Osteocyte (in vitro differentiated cells): ENCODE data around the gene COMTD1. TPM values are rescaled to one million over a fixed set of nuclear protein-coding genes. Genes with fewer than 3 reads are reported as not detected.
A peak's percentile ranks its signal among the peaks of the same experiment; 100 is the strongest.

Experiments used
- DNase-seq: peaks from one replicate; pipeline ENCODE4 v3.0.0; 2021; ENCODE audit warnings: mixed read lengths; ENCODE audit not compliant: unreplicated experiment; ENCODE audit errors: extremely low spot score
- H3K27ac Mint-ChIP-seq: one replicate; pipeline ENCODE4 v1.8.0; 2021; ENCODE audit warnings: mild to moderate bottlenecking, mixed read lengths; ENCODE audit not compliant: unreplicated experiment
- H3K27me3 Mint-ChIP-seq: one replicate; pipeline ENCODE4 v1.8.0; 2021; ENCODE audit warnings: mixed read lengths; ENCODE audit not compliant: unreplicated experiment
- H3K36me3 Mint-ChIP-seq: one replicate; pipeline ENCODE4 v1.8.0; 2021; ENCODE audit warnings: mixed read lengths; ENCODE audit not compliant: unreplicated experiment
- H3K4me1 Mint-ChIP-seq: one replicate; pipeline ENCODE4 v1.8.0; 2021; ENCODE audit warnings: mixed read lengths; ENCODE audit not compliant: unreplicated experiment
- H3K4me3 Mint-ChIP-seq: one replicate; pipeline ENCODE4 v1.8.0; 2021; ENCODE audit warnings: mild to moderate bottlenecking, moderate library complexity, mixed read lengths; ENCODE audit not compliant: unreplicated experiment
- H3K9me3 Mint-ChIP-seq: one replicate; pipeline ENCODE4 v1.8.0; 2021; ENCODE audit warnings: mixed read lengths; ENCODE audit not compliant: unreplicated experiment
- CTCF ChIP-seq: fragments of 200-600 bp; sonication (generic); IDR thresholded peaks from 2 replicates; pipeline ENCODE4 v1.5.0; 2021; ENCODE audit warnings: antibody characterized with exemption, mild to moderate bottlenecking, moderate library complexity
- long read RNA-seq: library from polyadenylated mRNA; unstranded; transcript quantifications from one replicate; pipeline ENCODE4 v2.0.0, GENCODE V29; 2021
- total RNA-seq: library from RNA; stranded (reverse); gene quantifications from 2 replicates; pipeline ENCODE4 v1.2.1, GENCODE V29; 2021

The COMTD1 gene
- total RNA-seq: 12.9 and 15.7 TPM in 2 replicates
- long read RNA-seq, partial matches to known transcripts: 0 of 1 reads
- long read RNA-seq, other reads (novel, unspliced or antisense): 1 of 1 reads

- no peaks in the 10 kb centered on the region for H3K27me3 Mint-ChIP-seq
- H3K36me3 Mint-ChIP-seq: peaks cover 16% of the 10 kb centered on the region
- no peaks in the 10 kb centered on the region for H3K9me3 Mint-ChIP-seq
- DNase-seq: peak; percentile 97
- H3K4me1 Mint-ChIP-seq: peaks cover 10% of the 10 kb centered on the region
- peak; percentile 100 for TF ChIP-seq CTCF
- no peak within 1 kb of the TSS for H3K27ac Mint-ChIP-seq
- peak within 1 kb of the TSS; percentile 68 for H3K4me3 Mint-ChIP-seq
Measured at GRCh38 chr10:75235375-75236177, at the start of gene COMTD1. COMTD1 (minus strand) TSS chr10:75235957; CDS start chr10:75235928, 29 bp downstream.

GRCh38 chr10:75283671-75284470 lies 48.1 kb upstream of the COMTD1 start:
- Mint-ChIP-seq H3K27me3 (peaks cover 41% of the 10 kb centered on the region), H3K27ac (no peak overlapping the region), H3K4me3 (no peak overlapping the region), H3K4me1 (peaks cover 12% of the 10 kb centered on the region), H3K9me3 (no peaks in the 10 kb centered on the region), H3K36me3 (no peaks in the 10 kb centered on the region)
- TF ChIP-seq CTCF: no peak
- peak; percentile 46 for DNase-seq

GRCh38 chr10:75283078-75283670 lies 47.4 kb upstream of the COMTD1 start:
- Mint-ChIP-seq H3K36me3 (no peaks in the 10 kb centered on the region), H3K27me3 (peaks cover 45% of the 10 kb centered on the region), H3K9me3 (no peaks in the 10 kb centered on the region), H3K27ac (no peak overlapping the region), H3K4me1 (peaks cover 12% of the 10 kb centered on the region), H3K4me3 (no peak overlapping the region)
- TF ChIP-seq CTCF: no peak
- no peak for DNase-seq

- peaks cover 41% of the 10 kb centered on the region for H3K27me3 Mint-ChIP-seq
- H3K4me1 Mint-ChIP-seq: peaks cover 12% of the 10 kb centered on the region
- DNase-seq: no peak
- no peak overlapping the region for H3K4me3 Mint-ChIP-seq
- H3K36me3 Mint-ChIP-seq: no peaks in the 10 kb centered on the region
- H3K27ac Mint-ChIP-seq: no peak overlapping the region
- H3K9me3 Mint-ChIP-seq: no peaks in the 10 kb centered on the region
- TF ChIP-seq CTCF: no peak
Measured at GRCh38 chr10:75281974-75282373, 46.2 kb upstream of the COMTD1 start.
